ENCODE data around the gene DNAJB6. TPM values are rescaled to one million over a fixed set of nuclear protein-coding genes. Genes with fewer than 3 reads are reported as not detected.
A peak's percentile ranks its signal among the peaks of the same experiment; 100 is the strongest.

Gene DNAJB6
- total and polyA plus RNA-seq, 12 donors, result 38.4 to 195 (median 80.4) TPM

GRCh38 chr7:157394246-157395191, 57.7 kb downstream of the DNAJB6 start:
- H3K4me1 ChIP-seq (replicated peaks in 1 of 2), result peaks cover 4 to 20% of the 10 kb centered on the region in 2 donors
- no peak overlapping the region for H3K27ac ChIP-seq
- intact Hi-C loops (cut with DNase I), result no loop called here
- TF ChIP-seq CTCF (IDR thresholded peaks at IDR 0.05) (no peak), POLR2A (IDR thresholded peaks at IDR 0.05) (no peak)
- no peak overlapping the region for H3K4me3 ChIP-seq
- DNase-seq, result no peak
- peaks cover 0 to 25% of the 10 kb centered on the region in 2 donors for H3K36me3 ChIP-seq (replicated peaks in 1 of 2)
- H3K9me3 ChIP-seq (replicated peaks in 1 of 3), result no peaks in the 10 kb centered on the region
- 89 to 94% (median 92%) methylated on average over 17 to 20 of the region's 20 CpGs for WGBS, 4 donors
- no peaks in the 10 kb centered on the region for H3K27me3 ChIP-seq

GRCh38 chr7:157395206-157395605, 58.4 kb downstream of the DNAJB6 start:
- intact Hi-C loops (cut with DNase I), result no loop called here
- no peak overlapping the region for H3K27ac ChIP-seq
- H3K4me1 ChIP-seq (replicated peaks in 1 of 2), result peaks cover 2 to 13% of the 10 kb centered on the region in 2 donors
- H3K9me3 ChIP-seq (replicated peaks in 1 of 3), result no peaks in the 10 kb centered on the region
- TF ChIP-seq POLR2A (IDR thresholded peaks at IDR 0.05), result no peak
- H3K27me3 ChIP-seq, result no peaks in the 10 kb centered on the region
- DNase-seq, result no peak
- H3K36me3 ChIP-seq (replicated peaks in 1 of 2), result peaks cover 0 to 28% of the 10 kb centered on the region in 2 donors
- H3K4me3 ChIP-seq, result no peak overlapping the region
- 71 to 88% (median 75%) methylated on average over 2 of the region's 2 CpGs for WGBS, 4 donors

- H3K27ac ChIP-seq, result no peak overlapping the region
These were observed 59.7 kb downstream of the DNAJB6 start for GRCh38 chr7:157396316-157397035.

GRCh38 chr7:157397036-157397720, 60.4 kb downstream of the DNAJB6 start:
- no peak for TF ChIP-seq CTCF (IDR thresholded peaks at IDR 0.05)
- no peak for TF ChIP-seq POLR2A (IDR thresholded peaks at IDR 0.05)
- Histone ChIP-seq H3K27me3 (no peaks in the 10 kb centered on the region), H3K4me1 (replicated peaks in 1 of 2) (peaks cover 0 to 12% of the 10 kb centered on the region in 2 donors), H3K36me3 (replicated peaks in 1 of 2) (peaks cover 0 to 23% of the 10 kb centered on the region in 2 donors), H3K9me3 (replicated peaks in 1 of 3) (no peaks in the 10 kb centered on the region), H3K27ac (peak overlapping the region in 2 of 5 donors; percentile 44 to 67), H3K4me3 (no peak overlapping the region)
- intact Hi-C loops (cut with DNase I), result no loop called here
- 94 to 98% (median 96%) methylated on average over 17 to 31 of the region's 31 CpGs for WGBS, 4 donors
- DNase-seq, result no peak

More at GRCh38 chr7:157396316-157397035, 59.7 kb downstream of the DNAJB6 start:
- no peaks in the 10 kb centered on the region for H3K27me3 ChIP-seq
- 92 to 96% (median 94%) methylated on average over 17 to 20 of the region's 20 CpGs for WGBS, 4 donors
- no peak for TF ChIP-seq CTCF (IDR thresholded peaks at IDR 0.05)
- no peak for TF ChIP-seq POLR2A (IDR thresholded peaks at IDR 0.05)
- H3K9me3 ChIP-seq (replicated peaks in 1 of 3), result no peaks in the 10 kb centered on the region
- DNase-seq, result no peak
- peaks cover 0 to 8% of the 10 kb centered on the region in 2 donors for H3K4me1 ChIP-seq (replicated peaks in 1 of 2)
- H3K36me3 ChIP-seq (replicated peaks in 1 of 2), result peaks cover 0 to 24% of the 10 kb centered on the region in 2 donors
- intact Hi-C loops (cut with DNase I), result no loop called here
- no peak overlapping the region for H3K4me3 ChIP-seq
